ENCODE results near the gene CSKMT. TPM values are rescaled to one million over a fixed set of nuclear protein-coding genes. Genes with fewer than 3 reads are reported as not detected.

CSKMT gene
- total RNA-seq, 2 donors from 2014 or later = 23.6 TPM

GRCh38 chr11:62712861-62713260 is 47.7 kb downstream of the CSKMT start:
- Mint-ChIP-seq H3K4me1 (peaks cover 42% of the 10 kb centered on the region), H3K27ac (peak overlapping the region; percentile 72), H3K4me3 (peak overlapping the region; percentile 59), H3K27me3 (no peaks in the 10 kb centered on the region), H3K9me3 (no peaks in the 10 kb centered on the region), H3K36me3 (ENCODE audit: low read depth) (peaks cover 95% of the 10 kb centered on the region)
- ATAC-seq (replicated peaks) = no peak

DNA sequence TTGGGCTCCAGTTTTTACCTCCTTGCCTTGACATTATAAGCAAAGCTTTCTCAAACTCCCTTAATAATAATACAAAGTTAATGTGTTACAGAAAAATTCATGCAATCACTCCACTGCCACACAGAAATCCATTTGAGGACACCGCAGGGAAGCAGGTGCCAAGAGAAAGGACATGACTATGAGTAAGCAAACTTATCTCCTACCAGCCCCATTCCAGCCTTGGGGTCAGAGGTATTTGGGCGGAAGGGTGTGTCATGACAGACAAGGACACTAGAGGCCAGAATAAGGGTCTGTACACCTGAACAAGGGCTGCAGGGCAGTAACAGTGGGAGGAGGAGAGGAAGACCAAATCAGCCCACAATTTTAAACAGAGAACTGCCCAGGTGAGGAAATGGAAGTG is 48.2 kb downstream of the CSKMT start:
- Mint-ChIP-seq H3K27me3 (no peaks in the 10 kb centered on the region), H3K36me3 (ENCODE audit: low read depth) (peaks cover 97% of the 10 kb centered on the region), H3K4me1 (peaks cover 46% of the 10 kb centered on the region), H3K27ac (peak overlapping the region; percentile 72), H3K9me3 (no peaks in the 10 kb centered on the region), H3K4me3 (peak overlapping the region; percentile 59)
- no peak for ATAC-seq (replicated peaks)

DNA sequence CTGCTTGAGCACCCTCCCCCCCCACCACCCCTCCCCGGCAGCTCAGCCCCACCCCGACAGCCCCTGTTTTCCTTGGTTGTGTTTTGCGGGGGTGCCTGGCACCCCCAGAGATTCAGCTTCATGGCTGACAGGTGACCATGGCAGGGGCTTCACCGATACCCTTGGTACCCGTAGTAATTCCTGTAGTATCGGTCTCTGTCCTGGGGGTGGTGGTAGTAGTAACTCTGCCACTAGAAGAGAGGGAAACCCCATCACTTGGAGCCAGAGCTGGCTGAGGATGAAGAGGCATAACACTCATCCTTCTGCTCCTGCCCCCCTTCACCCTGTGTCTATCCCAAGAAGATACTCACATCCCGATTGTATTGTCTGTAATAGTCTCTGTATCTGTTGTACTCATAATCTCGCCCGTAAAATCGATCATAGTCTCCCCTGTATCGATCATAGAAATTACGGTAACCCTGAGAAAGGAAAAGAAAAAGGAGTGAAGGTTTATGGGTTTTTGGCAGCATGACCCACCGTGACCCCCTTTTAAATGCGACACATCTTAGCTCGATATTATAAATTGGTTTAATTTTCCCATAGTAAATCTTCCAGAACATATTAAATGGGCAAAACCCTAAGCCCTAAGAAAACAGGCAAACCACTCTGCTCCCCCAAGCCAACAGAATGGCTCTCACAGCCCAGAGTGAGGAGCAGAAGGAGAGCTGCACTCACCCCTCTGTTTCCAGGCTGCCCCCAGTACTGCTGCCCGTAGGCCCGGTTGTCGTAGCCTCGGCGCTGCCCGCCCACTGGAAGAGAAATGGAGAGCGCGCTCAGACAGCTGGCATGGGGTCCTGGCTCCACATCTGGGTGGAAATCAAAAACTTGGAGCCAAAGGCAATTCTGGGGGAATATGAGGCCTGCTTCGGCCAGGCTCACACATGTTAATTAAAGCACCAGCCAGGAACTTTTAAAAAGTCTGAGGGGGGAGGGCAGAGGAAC is 50.3 kb downstream of the CSKMT start:
- Mint-ChIP-seq H3K4me1 (peaks cover 50% of the 10 kb centered on the region), H3K27ac (peak overlapping the region; percentile 72), H3K27me3 (no peaks in the 10 kb centered on the region), H3K36me3 (ENCODE audit: low read depth) (peaks cover 100% of the 10 kb centered on the region), H3K9me3 (no peaks in the 10 kb centered on the region), H3K4me3 (no peak overlapping the region)
- no peak for ATAC-seq (replicated peaks)

GRCh38 chr11:62716206-62716605 is 51.1 kb downstream of the CSKMT start:
- Mint-ChIP-seq H3K27me3 (no peaks in the 10 kb centered on the region), H3K36me3 (ENCODE audit: low read depth) (peaks cover 100% of the 10 kb centered on the region), H3K4me3 (no peak overlapping the region), H3K27ac (peak overlapping the region; percentile 72), H3K9me3 (no peaks in the 10 kb centered on the region), H3K4me1 (peaks cover 50% of the 10 kb centered on the region)
- no peak for ATAC-seq (replicated peaks)

DNA sequence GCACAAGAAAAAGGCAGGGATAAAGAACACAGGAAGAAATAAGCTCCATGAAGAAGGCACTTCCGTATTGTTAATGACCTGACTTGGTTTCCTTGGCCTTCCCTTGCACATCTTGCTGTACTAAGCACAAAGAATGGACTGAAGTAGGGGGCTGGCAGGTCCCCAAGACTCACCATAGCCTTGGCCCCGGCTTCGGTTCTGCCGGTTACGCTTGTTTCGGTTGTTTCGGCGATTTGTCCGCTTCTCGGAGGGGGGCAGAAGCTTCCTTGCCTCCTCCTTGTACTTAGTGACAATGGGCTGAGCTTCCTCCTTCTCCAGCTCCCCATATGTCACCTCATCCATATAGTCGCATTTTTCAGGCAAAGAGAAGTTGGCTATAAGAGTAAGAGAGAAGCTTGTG is 51.7 kb downstream of the CSKMT start:
- no peak for ATAC-seq (replicated peaks)
- Mint-ChIP-seq H3K9me3 (no peaks in the 10 kb centered on the region), H3K4me3 (no peak overlapping the region), H3K27ac (peak overlapping the region; percentile 46), H3K36me3 (ENCODE audit: low read depth) (peaks cover 100% of the 10 kb centered on the region), H3K27me3 (no peaks in the 10 kb centered on the region), H3K4me1 (peaks cover 50% of the 10 kb centered on the region)

Other genes with a start within 250 kb of the CSKMT start
- not detected for gene SCGB1A1, start 246.3 kb upstream of the CSKMT start, total RNA-seq
- 100 to 1,000 TPM; 155 to 336 TPM for gene AHNAK, start 118.5 kb upstream of the CSKMT start, total RNA-seq
- gene EEF1G, start 91.4 kb upstream of the CSKMT start, total RNA-seq = 1,000 to 10,000 TPM; 1,690 to 1,865 TPM
- 10 to 100 TPM; 23.8 to 25.7 TPM for gene TUT1, start 73.8 kb upstream of the CSKMT start, total RNA-seq
- 100 to 1,000 TPM; 142 to 198 TPM for gene MTA2, start 63.4 kb upstream of the CSKMT start, total RNA-seq
- gene EML3, start 52.5 kb upstream of the CSKMT start, total RNA-seq = 100 to 1,000 TPM; 122 to 130 TPM
- 1 to 10 TPM; 2.0 to 3.0 TPM for gene ROM1, start 52.1 kb upstream of the CSKMT start, total RNA-seq
- 10 to 100 TPM; 60.5 to 71.9 TPM for gene B3GAT3, start 43.3 kb upstream of the CSKMT start, total RNA-seq
- gene GANAB, start 18.7 kb upstream of the CSKMT start, total RNA-seq = 100 to 1,000 TPM; 226 to 266 TPM
- 10 to 100 TPM; 26.5 to 27.8 TPM for gene INTS5, start 12.0 kb upstream of the CSKMT start, total RNA-seq
- gene C11orf98, start 102 bp upstream of the CSKMT start, total RNA-seq = 10 to 100 TPM; 65.0 to 89.6 TPM
- 1 to 10 TPM; 2.5 to 2.7 TPM for gene UQCC3, start 6.4 kb downstream of the CSKMT start, total RNA-seq
- gene LBHD1, start 7.0 kb downstream of the CSKMT start, total RNA-seq = 10 to 100 TPM; 27.0 to 28.5 TPM
- 10 to 100 TPM; 70.7 to 93.4 TPM for gene UBXN1, start 13.8 kb downstream of the CSKMT start, total RNA-seq
- under 1 TPM; 0.45 to 0.56 TPM for gene LRRN4CL, start 24.2 kb downstream of the CSKMT start, total RNA-seq
- gene BSCL2, start 42.1 kb downstream of the CSKMT start, total RNA-seq = 10 to 100 TPM; 31.1 to 39.2 TPM
- gene GNG3, start 42.4 kb downstream of the CSKMT start, total RNA-seq = not detected
- gene HNRNPUL2, start 62.1 kb downstream of the CSKMT start, total RNA-seq = 10 to 100 TPM; 54.0 to 60.1 TPM
- gene TTC9C, start 63.2 kb downstream of the CSKMT start, total RNA-seq = 10 to 100 TPM; 49.9 to 56.2 TPM
- 10 to 100 TPM; 12.8 to 13.9 TPM for gene ZBTB3, start 88.8 kb downstream of the CSKMT start, total RNA-seq
- gene POLR2G, start 96.3 kb downstream of the CSKMT start, total RNA-seq = 100 to 1,000 TPM in 1 of 2 donors, 10 to 100 TPM in 1; 92.0 to 114 TPM
- 10 to 100 TPM; 14.1 to 27.5 TPM for gene TAF6L, start 106.1 kb downstream of the CSKMT start, total RNA-seq
- gene TMEM179B, start 122.1 kb downstream of the CSKMT start, total RNA-seq = 10 to 100 TPM; 18.6 to 20.9 TPM
- gene TMEM223, start 126.7 kb downstream of the CSKMT start, total RNA-seq = 10 to 100 TPM in 1 of 2 donors, 1 to 10 TPM in 1; 6.2 to 16.2 TPM
- 100 to 1,000 TPM in 1 of 2 donors, 10 to 100 TPM in 1; 85.8 to 115 TPM for gene NXF1, start 140.1 kb downstream of the CSKMT start, total RNA-seq
- gene STX5, start 166.7 kb downstream of the CSKMT start, total RNA-seq = 10 to 100 TPM; 23.4 to 32.0 TPM
- gene TEX54, start 167.5 kb downstream of the CSKMT start, total RNA-seq = under 1 TPM; 0.82 TPM
- gene WDR74, start 174.3 kb downstream of the CSKMT start, total RNA-seq = 100 to 1,000 TPM in 1 of 2 donors, 10 to 100 TPM in 1; 70.3 to 104 TPM
- 100 to 1,000 TPM; 176 to 287 TPM for gene SLC3A2, start 215.6 kb downstream of the CSKMT start, total RNA-seq

All from activated T-helper 17 cell treated with anti-CD3 and anti-CD28 coated beads, Interleukin-2, amount 50 U/mL, for 72 hours (primary cell).